Purkinje cell (primary cell): ENCODE measurements around the gene SRSF11. TPM values are rescaled to one million over a fixed set of nuclear protein-coding genes. Genes with fewer than 3 reads are reported as not detected.

Source experiments
- polyA plus RNA-seq: library from polyadenylated mRNA; unstranded; fragments of >200 nt; fragmentation: Nextera tagmentation; gene quantifications from 2 replicates; pipeline ENCODE4 v1.2.1, GENCODE V29; 2014

SRSF11 gene, protein sequence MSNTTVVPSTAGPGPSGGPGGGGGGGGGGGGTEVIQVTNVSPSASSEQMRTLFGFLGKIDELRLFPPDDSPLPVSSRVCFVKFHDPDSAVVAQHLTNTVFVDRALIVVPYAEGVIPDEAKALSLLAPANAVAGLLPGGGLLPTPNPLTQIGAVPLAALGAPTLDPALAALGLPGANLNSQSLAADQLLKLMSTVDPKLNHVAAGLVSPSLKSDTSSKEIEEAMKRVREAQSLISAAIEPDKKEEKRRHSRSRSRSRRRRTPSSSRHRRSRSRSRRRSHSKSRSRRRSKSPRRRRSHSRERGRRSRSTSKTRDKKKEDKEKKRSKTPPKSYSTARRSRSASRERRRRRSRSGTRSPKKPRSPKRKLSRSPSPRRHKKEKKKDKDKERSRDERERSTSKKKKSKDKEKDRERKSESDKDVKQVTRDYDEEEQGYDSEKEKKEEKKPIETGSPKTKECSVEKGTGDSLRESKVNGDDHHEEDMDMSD
- polyA plus RNA-seq: 73.0 and 79.3 TPM in 2 replicates

DNA sequence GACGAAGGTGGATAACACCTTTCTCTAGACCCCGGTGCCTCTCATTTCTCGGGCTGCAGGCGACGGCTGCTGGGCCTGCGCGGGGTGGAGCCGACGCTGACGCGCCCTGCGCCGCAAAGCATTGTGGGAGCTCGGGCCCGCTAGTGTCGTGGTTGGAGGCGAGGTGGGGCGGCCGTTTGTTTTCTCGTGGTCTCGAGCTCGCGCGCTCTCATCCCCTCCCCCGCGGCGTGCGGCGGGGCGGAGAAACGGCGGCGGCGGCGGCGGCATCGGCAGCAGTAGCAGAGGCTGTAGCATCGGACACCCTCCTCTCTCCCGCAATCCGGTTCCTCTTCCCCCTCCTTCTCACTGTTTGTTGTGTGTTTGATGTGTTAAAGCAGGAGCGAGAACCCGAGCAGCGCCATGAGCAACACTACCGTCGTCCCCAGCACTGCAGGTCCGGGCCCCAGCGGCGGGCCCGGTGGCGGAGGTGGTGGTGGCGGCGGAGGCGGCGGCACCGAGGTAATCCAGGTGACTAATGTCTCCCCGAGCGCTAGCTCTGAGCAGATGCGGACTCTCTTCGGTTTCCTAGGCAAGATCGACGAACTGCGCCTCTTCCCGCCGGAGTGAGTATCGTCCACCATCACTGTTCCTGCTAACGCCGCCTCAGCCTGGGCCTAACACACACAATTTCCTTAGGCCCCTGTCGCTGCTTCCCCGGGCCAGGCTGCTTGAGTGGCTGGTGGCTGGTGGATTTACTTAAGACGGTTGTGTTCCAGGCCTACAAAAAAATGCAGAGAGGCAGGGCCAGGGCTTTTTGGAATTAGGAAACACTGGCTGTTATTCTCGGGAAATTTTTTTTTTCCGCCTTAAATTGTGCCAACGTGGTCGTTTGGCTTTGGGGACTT is at the start of gene SRSF11:
Gene SRSF11 (plus strand): TSS at position 143 of the 884 bp plus-strand sequence. CDS start 257 bp downstream, at position 400.

GRCh38 chr1:70205434-70206118 is 15.6 kb upstream of the SRSF11 start, which contains the start of gene LRRC40:
TSS of gene LRRC40 (minus strand) at chr1:70205579. CDS start at chr1:70205540, 39 bp downstream.

Other genes starting within 250 kb of the SRSF11 start
- 35.8 and 37.9 TPM in 2 replicates for gene LRRC40, start 15.8 kb upstream of the SRSF11 start, polyA plus RNA-seq
- gene ANKRD13C, start 133.3 kb downstream of the SRSF11 start, polyA plus RNA-seq: 21.7 and 28.1 TPM in 2 replicates
- 8.6 and 9.6 TPM in 2 replicates for gene CTH, start 189.9 kb downstream of the SRSF11 start, polyA plus RNA-seq